Measurements from ENCODE around the gene CERS6. TPM values are rescaled to one million over a fixed set of nuclear protein-coding genes. Genes with fewer than 3 reads are reported as not detected.
"Not testable (repeated sequence)": the region's sequence is repeated elsewhere in the genome, so short reads cannot be mapped to it uniquely, and the experiment has no call there.

CERS6 gene
- total and polyA plus RNA-seq, 2 donors from 2014 or later: 9.4 to 18.8 TPM

GRCh38 chr2:168790226-168790902 is 334.3 kb downstream of the CERS6 start:
- Histone ChIP-seq H3K27me3 (ENCODE audit: control insufficient read depth, insufficient read depth, low read length) (no peaks in the 10 kb centered on the region), H3K36me3 (ENCODE audit: control insufficient read depth in 2 of 3, insufficient read depth in 3 of 3, low read length in 3 of 3) (no peaks in the 10 kb centered on the region), H3K9ac (ENCODE audit: low read length in 3 of 3) (no peak overlapping the region), H3K27ac (ENCODE audit: low read depth in 2 of 2, low read length in 2 of 2) (no peak overlapping the region), H3K4me3 (ENCODE audit: low read length in 3 of 3) (no peak overlapping the region), H3K4me1 (ENCODE audit: control insufficient read depth in 2 of 3, insufficient read depth in 2 of 3, low read depth in 1 of 3, low read length in 3 of 3) (peaks cover 0 to 7% (median 0%) of the 10 kb centered on the region in 3 donors), H3K9me3 (ENCODE audit: control insufficient read depth in 2 of 3, insufficient read depth in 1 of 3, low read length in 3 of 3) (no peaks in the 10 kb centered on the region)
- intact Hi-C loops (cut with DNase I): no loop called here
- DNase-seq (no peak), FAIRE-seq (no peak)
- TF ChIP-seq CTCF (IDR thresholded peaks at IDR 0.05; ENCODE audit: borderline replicate concordance, extremely low read depth, insufficient read depth): no peak

- H3K9me3 ChIP-seq (ENCODE audit: control insufficient read depth in 2 of 3, insufficient read depth in 1 of 3, low read length in 3 of 3); H3K9ac ChIP-seq (ENCODE audit: low read length in 3 of 3); intact Hi-C loops (cut with DNase I); H3K4me3 ChIP-seq (ENCODE audit: low read length in 3 of 3); DNase-seq; H3K4me1 ChIP-seq (ENCODE audit: control insufficient read depth in 2 of 3, insufficient read depth in 2 of 3, low read depth in 1 of 3, low read length in 3 of 3); FAIRE-seq; H3K36me3 ChIP-seq (ENCODE audit: control insufficient read depth in 2 of 3, insufficient read depth in 3 of 3, low read length in 3 of 3); H3K27me3 ChIP-seq (ENCODE audit: control insufficient read depth, insufficient read depth, low read length); H3K27ac ChIP-seq (ENCODE audit: low read depth in 2 of 2, low read length in 2 of 2): not testable (repeated sequence)
These were observed 335.1 kb downstream of the CERS6 start for GRCh38 chr2:168791140-168791539.

- H3K27me3 ChIP-seq (ENCODE audit: control insufficient read depth, insufficient read depth, low read length): no peaks in the 10 kb centered on the region
- no peak overlapping the region for H3K9ac ChIP-seq (ENCODE audit: low read length in 3 of 3)
- intact Hi-C loops (cut with DNase I): no loop called here
- FAIRE-seq (no peak), DNase-seq (no peak)
- no peaks in the 10 kb centered on the region for H3K36me3 ChIP-seq (ENCODE audit: control insufficient read depth in 2 of 3, insufficient read depth in 3 of 3, low read length in 3 of 3)
- no peaks in the 10 kb centered on the region for H3K9me3 ChIP-seq (ENCODE audit: control insufficient read depth in 2 of 3, insufficient read depth in 1 of 3, low read length in 3 of 3)
- TF ChIP-seq CTCF (IDR thresholded peaks at IDR 0.05; ENCODE audit: borderline replicate concordance, extremely low read depth, insufficient read depth): no peak
- H3K4me3 ChIP-seq (ENCODE audit: low read length in 3 of 3): no peak overlapping the region
- peaks cover 0 to 11% (median 2%) of the 10 kb centered on the region in 3 donors for H3K4me1 ChIP-seq (ENCODE audit: control insufficient read depth in 2 of 3, insufficient read depth in 2 of 3, low read depth in 1 of 3, low read length in 3 of 3)
- no peak overlapping the region for H3K27ac ChIP-seq (ENCODE audit: low read depth in 2 of 2, low read length in 2 of 2)
These were observed 337.5 kb downstream of the CERS6 start for GRCh38 chr2:168793596-168793995.

- H3K9me3 ChIP-seq (ENCODE audit: control insufficient read depth in 2 of 3, insufficient read depth in 1 of 3, low read length in 3 of 3): no peaks in the 10 kb centered on the region
- FAIRE-seq (no peak), DNase-seq (no peak)
- no peak overlapping the region for H3K27ac ChIP-seq (ENCODE audit: low read depth in 2 of 2, low read length in 2 of 2)
- TF ChIP-seq CTCF (IDR thresholded peaks at IDR 0.05; ENCODE audit: borderline replicate concordance, extremely low read depth, insufficient read depth): no peak
- no peak overlapping the region for H3K4me3 ChIP-seq (ENCODE audit: low read length in 3 of 3)
- no peaks in the 10 kb centered on the region for H3K27me3 ChIP-seq (ENCODE audit: control insufficient read depth, insufficient read depth, low read length)
- no peak overlapping the region for H3K9ac ChIP-seq (ENCODE audit: low read length in 3 of 3)
- intact Hi-C loops (cut with DNase I): no loop called here
- peaks cover 0 to 11% (median 8%) of the 10 kb centered on the region in 3 donors for H3K4me1 ChIP-seq (ENCODE audit: control insufficient read depth in 2 of 3, insufficient read depth in 2 of 3, low read depth in 1 of 3, low read length in 3 of 3)
- no peaks in the 10 kb centered on the region for H3K36me3 ChIP-seq (ENCODE audit: control insufficient read depth in 2 of 3, insufficient read depth in 3 of 3, low read length in 3 of 3)
These were observed 338.9 kb downstream of the CERS6 start for GRCh38 chr2:168794968-168795367.

Measured in kidney (tissue), 14 donors.